8988T (cell line): ENCODE data around the gene CFAP206.
"Not testable (repeated sequence)": the region's sequence is repeated elsewhere in the genome, so short reads cannot be mapped to it uniquely, and the experiment has no call there.

Source experiments
- DNase-seq: peaks from one replicate; pipeline ENCODE4 v3.0.0; 2011

CFAP206 gene

GRCh38 chr6:87421576-87421975 is 13.8 kb downstream of the CFAP206 start:
- no peak for DNase-seq

GRCh38 chr6:87426789-87427188 is 19.0 kb downstream of the CFAP206 start:
- DNase-seq: no peak

- no peak for DNase-seq
These were observed 22.7 kb downstream of the CFAP206 start for GRCh38 chr6:87430499-87430898.

GRCh38 chr6:87431263-87431662 is 23.5 kb downstream of the CFAP206 start:
- no peak for DNase-seq

- DNase-seq: no peak
These were observed 28.7 kb downstream of the CFAP206 start for GRCh38 chr6:87436435-87436834.

- no peak for DNase-seq
These were observed 33.9 kb downstream of the CFAP206 start for GRCh38 chr6:87441711-87442110.

GRCh38 chr6:87444362-87444761 is 36.6 kb downstream of the CFAP206 start:
- no peak for DNase-seq

- DNase-seq: no peak
These were observed 57.3 kb downstream of the CFAP206 start for GRCh38 chr6:87465051-87465450.

- peak; percentile 60 for DNase-seq
These were observed 65.0 kb downstream of the CFAP206 start, which contains the start of gene SLC35A1 for GRCh38 chr6:87472525-87473418. SLC35A1 (plus strand) TSS chr6:87472974; CDS start chr6:87473004, 30 bp downstream.

- DNase-seq: no peak
These were observed 65.7 kb downstream of the CFAP206 start for GRCh38 chr6:87473419-87473903.

- no peak for DNase-seq
These were observed 74.2 kb downstream of the CFAP206 start for GRCh38 chr6:87481931-87482330.

- DNase-seq: no peak
These were observed 74.6 kb downstream of the CFAP206 start for GRCh38 chr6:87482366-87482765.

- DNase-seq: peak; percentile 24
These were observed 76.2 kb downstream of the CFAP206 start for GRCh38 chr6:87483929-87484328.

- DNase-seq: no peak
These were observed 76.7 kb downstream of the CFAP206 start for GRCh38 chr6:87484491-87484890.

- DNase-seq: no peak
These were observed 79.8 kb downstream of the CFAP206 start for GRCh38 chr6:87487555-87487954.

GRCh38 chr6:87489326-87489725 is 81.6 kb downstream of the CFAP206 start:
- not testable (repeated sequence) for DNase-seq

- no peak for DNase-seq
These were observed 87.1 kb downstream of the CFAP206 start for GRCh38 chr6:87494761-87495422.

GRCh38 chr6:87498048-87498447 is 90.3 kb downstream of the CFAP206 start:
- no peak for DNase-seq

GRCh38 chr6:87501809-87502572 is 94.2 kb downstream of the CFAP206 start:
- DNase-seq: no peak

GRCh38 chr6:87504441-87504840 is 96.7 kb downstream of the CFAP206 start:
- no peak for DNase-seq
